ENCODE data around the gene PHYKPL. TPM values are rescaled to one million over a fixed set of nuclear protein-coding genes. Genes with fewer than 3 reads are reported as not detected.

PHYKPL gene
- total RNA-seq, 1 experiment from 2014 or later = 48.8 TPM

DNA sequence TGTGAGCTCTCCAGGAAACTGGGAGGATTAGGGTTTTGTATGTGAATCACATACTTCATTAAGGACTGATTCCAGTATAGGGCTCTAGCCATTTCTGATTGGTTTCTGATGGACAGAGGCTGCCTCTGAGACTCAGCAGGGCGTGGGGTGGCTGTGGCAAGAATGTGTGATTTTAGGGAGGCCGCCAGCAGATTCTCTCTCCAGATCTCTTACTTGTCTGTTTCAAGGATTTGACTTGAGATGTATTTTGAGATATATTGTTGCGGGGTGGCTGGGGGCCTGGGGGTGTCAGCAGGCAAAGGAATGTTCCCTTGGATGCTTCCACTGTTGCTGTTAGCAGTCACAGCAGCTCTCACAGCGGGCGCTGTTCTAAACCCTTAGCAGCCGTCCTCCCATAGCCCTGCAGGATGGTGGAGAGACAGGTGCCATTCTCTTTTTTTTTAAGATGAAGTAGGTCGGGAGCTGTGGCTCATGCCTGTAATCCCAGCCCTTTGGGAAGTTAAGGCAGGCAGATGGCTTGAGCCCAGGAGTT is 36.3 kb downstream of the PHYKPL start:
- no peak overlapping the region for H4K8ac ChIP-seq (replicated peaks; ENCODE audit: insufficient read length, low read depth, low read length)
- H3K23me2 ChIP-seq (ENCODE audit: insufficient read length, low read depth, low read length, poor library complexity, severe bottlenecking) = no peaks in the 10 kb centered on the region
- no CpG with 5 or more reads among the region's 7 CpGs for WGBS (ENCODE audit: extremely low coverage, insufficient read length, low lambda C conversion rate)
- Mint-ChIP-seq H3K27me3 (ENCODE audit: low read depth) (peaks cover 21% of the 10 kb centered on the region), H3K27ac (peak overlapping the region in 2 of 3 experiments; percentile 36; a peak in 1 of 7 replicates), H3K4me1 (peaks cover 27 to 30% of the 10 kb centered on the region in 2 experiments), H3K36me3 (ENCODE audit: insufficient read depth in 1 of 3, low read depth in 3 of 3) (peaks cover 6 to 19% (median 7%) of the 10 kb centered on the region in 3 experiments), H3K9me3 (peaks cover 19 to 25% of the 10 kb centered on the region in 2 experiments), H3K4me3 (no peak overlapping the region)
- TF ChIP-seq, protein P1, sequence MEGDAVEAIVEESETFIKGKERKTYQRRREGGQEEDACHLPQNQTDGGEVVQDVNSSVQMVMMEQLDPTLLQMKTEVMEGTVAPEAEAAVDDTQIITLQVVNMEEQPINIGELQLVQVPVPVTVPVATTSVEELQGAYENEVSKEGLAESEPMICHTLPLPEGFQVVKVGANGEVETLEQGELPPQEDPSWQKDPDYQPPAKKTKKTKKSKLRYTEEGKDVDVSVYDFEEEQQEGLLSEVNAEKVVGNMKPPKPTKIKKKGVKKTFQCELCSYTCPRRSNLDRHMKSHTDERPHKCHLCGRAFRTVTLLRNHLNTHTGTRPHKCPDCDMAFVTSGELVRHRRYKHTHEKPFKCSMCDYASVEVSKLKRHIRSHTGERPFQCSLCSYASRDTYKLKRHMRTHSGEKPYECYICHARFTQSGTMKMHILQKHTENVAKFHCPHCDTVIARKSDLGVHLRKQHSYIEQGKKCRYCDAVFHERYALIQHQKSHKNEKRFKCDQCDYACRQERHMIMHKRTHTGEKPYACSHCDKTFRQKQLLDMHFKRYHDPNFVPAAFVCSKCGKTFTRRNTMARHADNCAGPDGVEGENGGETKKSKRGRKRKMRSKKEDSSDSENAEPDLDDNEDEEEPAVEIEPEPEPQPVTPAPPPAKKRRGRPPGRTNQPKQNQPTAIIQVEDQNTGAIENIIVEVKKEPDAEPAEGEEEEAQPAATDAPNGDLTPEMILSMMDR (conservative IDR thresholded peaks at IDR 0.05) = no peak
- H2BK20ac ChIP-seq (ENCODE audit: low read depth, low read length, poor library complexity, severe bottlenecking) = no peak overlapping the region
- no peak overlapping the region for H3K4me2 ChIP-seq (ENCODE audit: insufficient read depth, insufficient read length, low read length)
- H3K9me3 ChIP-seq (ENCODE audit: control insufficient read depth, low read depth, low read length) = no peaks in the 10 kb centered on the region
- no peak overlapping the region for H3T11ph ChIP-seq (ENCODE audit: low read length)
- H3K4me1 ChIP-seq (ENCODE audit: insufficient read depth, low read length) = no peaks in the 10 kb centered on the region
- H3K56ac ChIP-seq (ENCODE audit: insufficient read length, low read depth, low read length) = no peak overlapping the region
- no peak overlapping the region for H2BK5ac ChIP-seq (ENCODE audit: insufficient read length, low read length)
- no peak overlapping the region for H3K14ac ChIP-seq (ENCODE audit: insufficient read depth, low read length)
- no peaks in the 10 kb centered on the region for H4K20me1 ChIP-seq (ENCODE audit: control insufficient read depth, insufficient read depth, insufficient read length)
- no peak overlapping the region for H2AFZ ChIP-seq (ENCODE audit: low read length)
- no peak overlapping the region for H2BK12ac ChIP-seq (ENCODE audit: insufficient read length, low read depth, low read length)
- H3K27me3 ChIP-seq (ENCODE audit: insufficient read depth, low read length) = no peaks in the 10 kb centered on the region
- no peak overlapping the region for H4K91ac ChIP-seq (ENCODE audit: insufficient read length, low read depth, low read length)
- no peaks in the 10 kb centered on the region for H3K79me1 ChIP-seq (ENCODE audit: insufficient read depth, low read depth, low read length, poor library complexity, severe bottlenecking)
- H3K27ac ChIP-seq (ENCODE audit: insufficient read length, low read depth, low read length) = no peak overlapping the region
- DNase-seq = no peak
- no peak overlapping the region for H3K4ac ChIP-seq (ENCODE audit: low read depth, low read length)
- H3K9ac ChIP-seq (ENCODE audit: extremely low read depth, insufficient read length, low read length) = no peak overlapping the region
- H4K5ac ChIP-seq (ENCODE audit: insufficient read length, low read depth, low read length) = no peak overlapping the region
- H3K79me2 ChIP-seq (ENCODE audit: insufficient read depth, low read length) = no peaks in the 10 kb centered on the region
- H3K18ac ChIP-seq (ENCODE audit: insufficient read length, low read depth, low read length) = no peak overlapping the region
- no peak overlapping the region for H2BK15ac ChIP-seq (ENCODE audit: low read depth, low read length)
- H2AK5ac ChIP-seq (ENCODE audit: insufficient read length, low read length) = no peak overlapping the region
- H2BK120ac ChIP-seq (ENCODE audit: low read depth, low read length, poor library complexity, severe bottlenecking) = no peak overlapping the region
- H3K23ac ChIP-seq (ENCODE audit: insufficient read length, low read depth, low read length) = no peak overlapping the region
